ENCODE data around the gene FADS2. TPM values are rescaled to one million over a fixed set of nuclear protein-coding genes. Genes with fewer than 3 reads are reported as not detected.

The FADS2 gene
- total and polyA plus RNA-seq, 9 of the 15 experiments (the other 6 are each of a cell fraction or from before 2014, with no cell fraction given), result 2.9 to 42.8 (median 16.2) TPM

DNA sequence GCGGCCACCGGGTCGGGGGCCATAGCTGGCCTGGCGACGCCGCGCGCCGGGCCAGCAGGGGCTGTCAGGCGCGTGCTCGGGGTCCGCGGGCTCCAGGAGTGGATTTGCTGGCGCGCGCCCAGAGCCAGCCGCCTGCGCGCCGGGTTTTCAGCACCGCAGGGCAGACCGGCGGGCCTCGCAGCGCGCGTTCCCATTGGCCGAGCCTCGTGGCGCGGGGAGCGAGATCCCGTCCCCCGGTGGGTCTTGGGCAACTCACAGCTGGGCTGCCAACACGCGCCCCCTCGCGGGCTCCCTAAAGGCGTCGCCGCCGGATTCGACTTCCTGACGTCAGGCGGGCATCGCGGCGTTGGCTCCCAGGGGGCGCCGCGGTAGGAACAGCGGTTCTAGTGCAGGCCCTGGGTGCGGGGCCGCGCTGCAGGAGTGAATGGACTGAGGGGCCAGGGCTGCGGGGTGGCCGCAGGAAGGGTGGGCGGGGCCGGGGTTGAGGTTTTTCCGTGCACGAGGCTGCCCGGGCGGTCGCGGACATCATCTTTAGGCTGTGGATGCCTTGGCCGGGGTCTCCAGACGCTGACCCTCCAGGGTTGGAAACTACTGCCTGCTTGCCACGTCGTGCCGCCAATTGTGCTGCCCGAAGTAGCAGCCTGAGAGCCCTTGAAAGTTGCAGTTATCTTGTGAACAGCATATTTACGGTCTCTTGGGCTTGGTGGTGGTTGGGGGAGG, 11.2 kb upstream of the FADS2 start, which contains the start of gene FADS1 (continued):
- TF ChIP-seq MCM7 (IDR thresholded peaks at IDR 0.05) (no peak), BCOR (IDR thresholded peaks at IDR 0.05) (no peak), MECOM (CRISPR knock-in tag; IDR thresholded peaks at IDR 0.05) (no peak), ADNP (tag; IDR thresholded peaks at IDR 0.05) (no peak), ZKSCAN8 (CRISPR knock-in tag; IDR thresholded peaks at IDR 0.05) (peak; percentile 75), DMBX1 (CRISPR knock-in tag; IDR thresholded peaks at IDR 0.05; ENCODE audit: borderline replicate concordance) (no peak; the same call in 1 of the 2 replicates), TOE1 (IDR thresholded peaks at IDR 0.05; ENCODE audit: borderline replicate concordance) (no peak), TOE1 (CRISPR knock-in tag; IDR thresholded peaks at IDR 0.05; ENCODE audit: borderline replicate concordance, low read depth) (no peak)
- TF ChIP-seq, protein P1, sequence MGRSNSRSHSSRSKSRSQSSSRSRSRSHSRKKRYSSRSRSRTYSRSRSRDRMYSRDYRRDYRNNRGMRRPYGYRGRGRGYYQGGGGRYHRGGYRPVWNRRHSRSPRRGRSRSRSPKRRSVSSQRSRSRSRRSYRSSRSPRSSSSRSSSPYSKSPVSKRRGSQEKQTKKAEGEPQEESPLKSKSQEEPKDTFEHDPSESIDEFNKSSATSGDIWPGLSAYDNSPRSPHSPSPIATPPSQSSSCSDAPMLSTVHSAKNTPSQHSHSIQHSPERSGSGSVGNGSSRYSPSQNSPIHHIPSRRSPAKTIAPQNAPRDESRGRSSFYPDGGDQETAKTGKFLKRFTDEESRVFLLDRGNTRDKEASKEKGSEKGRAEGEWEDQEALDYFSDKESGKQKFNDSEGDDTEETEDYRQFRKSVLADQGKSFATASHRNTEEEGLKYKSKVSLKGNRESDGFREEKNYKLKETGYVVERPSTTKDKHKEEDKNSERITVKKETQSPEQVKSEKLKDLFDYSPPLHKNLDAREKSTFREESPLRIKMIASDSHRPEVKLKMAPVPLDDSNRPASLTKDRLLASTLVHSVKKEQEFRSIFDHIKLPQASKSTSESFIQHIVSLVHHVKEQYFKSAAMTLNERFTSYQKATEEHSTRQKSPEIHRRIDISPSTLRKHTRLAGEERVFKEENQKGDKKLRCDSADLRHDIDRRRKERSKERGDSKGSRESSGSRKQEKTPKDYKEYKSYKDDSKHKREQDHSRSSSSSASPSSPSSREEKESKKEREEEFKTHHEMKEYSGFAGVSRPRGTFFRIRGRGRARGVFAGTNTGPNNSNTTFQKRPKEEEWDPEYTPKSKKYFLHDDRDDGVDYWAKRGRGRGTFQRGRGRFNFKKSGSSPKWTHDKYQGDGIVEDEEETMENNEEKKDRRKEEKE (IDR thresholded peaks at IDR 0.05; ENCODE audit: borderline replicate concordance in 1 of 2, control insufficient read depth in 1 of 2, low read depth in 2 of 2, low read length in 1 of 2), result 0 out of 4 replicates have a peak, but pooled peaks of 1 of the 2 experiments have one; percentile 63
- TF ChIP-seq, protein P2, sequence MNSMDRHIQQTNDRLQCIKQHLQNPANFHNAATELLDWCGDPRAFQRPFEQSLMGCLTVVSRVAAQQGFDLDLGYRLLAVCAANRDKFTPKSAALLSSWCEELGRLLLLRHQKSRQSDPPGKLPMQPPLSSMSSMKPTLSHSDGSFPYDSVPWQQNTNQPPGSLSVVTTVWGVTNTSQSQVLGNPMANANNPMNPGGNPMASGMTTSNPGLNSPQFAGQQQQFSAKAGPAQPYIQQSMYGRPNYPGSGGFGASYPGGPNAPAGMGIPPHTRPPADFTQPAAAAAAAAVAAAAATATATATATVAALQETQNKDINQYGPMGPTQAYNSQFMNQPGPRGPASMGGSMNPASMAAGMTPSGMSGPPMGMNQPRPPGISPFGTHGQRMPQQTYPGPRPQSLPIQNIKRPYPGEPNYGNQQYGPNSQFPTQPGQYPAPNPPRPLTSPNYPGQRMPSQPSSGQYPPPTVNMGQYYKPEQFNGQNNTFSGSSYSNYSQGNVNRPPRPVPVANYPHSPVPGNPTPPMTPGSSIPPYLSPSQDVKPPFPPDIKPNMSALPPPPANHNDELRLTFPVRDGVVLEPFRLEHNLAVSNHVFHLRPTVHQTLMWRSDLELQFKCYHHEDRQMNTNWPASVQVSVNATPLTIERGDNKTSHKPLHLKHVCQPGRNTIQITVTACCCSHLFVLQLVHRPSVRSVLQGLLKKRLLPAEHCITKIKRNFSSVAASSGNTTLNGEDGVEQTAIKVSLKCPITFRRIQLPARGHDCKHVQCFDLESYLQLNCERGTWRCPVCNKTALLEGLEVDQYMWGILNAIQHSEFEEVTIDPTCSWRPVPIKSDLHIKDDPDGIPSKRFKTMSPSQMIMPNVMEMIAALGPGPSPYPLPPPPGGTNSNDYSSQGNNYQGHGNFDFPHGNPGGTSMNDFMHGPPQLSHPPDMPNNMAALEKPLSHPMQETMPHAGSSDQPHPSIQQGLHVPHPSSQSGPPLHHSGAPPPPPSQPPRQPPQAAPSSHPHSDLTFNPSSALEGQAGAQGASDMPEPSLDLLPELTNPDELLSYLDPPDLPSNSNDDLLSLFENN (IDR thresholded peaks at IDR 0.05; ENCODE audit: low read depth in 2 of 2, low read length in 2 of 2), result no peak; a peak in 1 of 4 replicates
- TF ChIP-seq, protein P3, sequence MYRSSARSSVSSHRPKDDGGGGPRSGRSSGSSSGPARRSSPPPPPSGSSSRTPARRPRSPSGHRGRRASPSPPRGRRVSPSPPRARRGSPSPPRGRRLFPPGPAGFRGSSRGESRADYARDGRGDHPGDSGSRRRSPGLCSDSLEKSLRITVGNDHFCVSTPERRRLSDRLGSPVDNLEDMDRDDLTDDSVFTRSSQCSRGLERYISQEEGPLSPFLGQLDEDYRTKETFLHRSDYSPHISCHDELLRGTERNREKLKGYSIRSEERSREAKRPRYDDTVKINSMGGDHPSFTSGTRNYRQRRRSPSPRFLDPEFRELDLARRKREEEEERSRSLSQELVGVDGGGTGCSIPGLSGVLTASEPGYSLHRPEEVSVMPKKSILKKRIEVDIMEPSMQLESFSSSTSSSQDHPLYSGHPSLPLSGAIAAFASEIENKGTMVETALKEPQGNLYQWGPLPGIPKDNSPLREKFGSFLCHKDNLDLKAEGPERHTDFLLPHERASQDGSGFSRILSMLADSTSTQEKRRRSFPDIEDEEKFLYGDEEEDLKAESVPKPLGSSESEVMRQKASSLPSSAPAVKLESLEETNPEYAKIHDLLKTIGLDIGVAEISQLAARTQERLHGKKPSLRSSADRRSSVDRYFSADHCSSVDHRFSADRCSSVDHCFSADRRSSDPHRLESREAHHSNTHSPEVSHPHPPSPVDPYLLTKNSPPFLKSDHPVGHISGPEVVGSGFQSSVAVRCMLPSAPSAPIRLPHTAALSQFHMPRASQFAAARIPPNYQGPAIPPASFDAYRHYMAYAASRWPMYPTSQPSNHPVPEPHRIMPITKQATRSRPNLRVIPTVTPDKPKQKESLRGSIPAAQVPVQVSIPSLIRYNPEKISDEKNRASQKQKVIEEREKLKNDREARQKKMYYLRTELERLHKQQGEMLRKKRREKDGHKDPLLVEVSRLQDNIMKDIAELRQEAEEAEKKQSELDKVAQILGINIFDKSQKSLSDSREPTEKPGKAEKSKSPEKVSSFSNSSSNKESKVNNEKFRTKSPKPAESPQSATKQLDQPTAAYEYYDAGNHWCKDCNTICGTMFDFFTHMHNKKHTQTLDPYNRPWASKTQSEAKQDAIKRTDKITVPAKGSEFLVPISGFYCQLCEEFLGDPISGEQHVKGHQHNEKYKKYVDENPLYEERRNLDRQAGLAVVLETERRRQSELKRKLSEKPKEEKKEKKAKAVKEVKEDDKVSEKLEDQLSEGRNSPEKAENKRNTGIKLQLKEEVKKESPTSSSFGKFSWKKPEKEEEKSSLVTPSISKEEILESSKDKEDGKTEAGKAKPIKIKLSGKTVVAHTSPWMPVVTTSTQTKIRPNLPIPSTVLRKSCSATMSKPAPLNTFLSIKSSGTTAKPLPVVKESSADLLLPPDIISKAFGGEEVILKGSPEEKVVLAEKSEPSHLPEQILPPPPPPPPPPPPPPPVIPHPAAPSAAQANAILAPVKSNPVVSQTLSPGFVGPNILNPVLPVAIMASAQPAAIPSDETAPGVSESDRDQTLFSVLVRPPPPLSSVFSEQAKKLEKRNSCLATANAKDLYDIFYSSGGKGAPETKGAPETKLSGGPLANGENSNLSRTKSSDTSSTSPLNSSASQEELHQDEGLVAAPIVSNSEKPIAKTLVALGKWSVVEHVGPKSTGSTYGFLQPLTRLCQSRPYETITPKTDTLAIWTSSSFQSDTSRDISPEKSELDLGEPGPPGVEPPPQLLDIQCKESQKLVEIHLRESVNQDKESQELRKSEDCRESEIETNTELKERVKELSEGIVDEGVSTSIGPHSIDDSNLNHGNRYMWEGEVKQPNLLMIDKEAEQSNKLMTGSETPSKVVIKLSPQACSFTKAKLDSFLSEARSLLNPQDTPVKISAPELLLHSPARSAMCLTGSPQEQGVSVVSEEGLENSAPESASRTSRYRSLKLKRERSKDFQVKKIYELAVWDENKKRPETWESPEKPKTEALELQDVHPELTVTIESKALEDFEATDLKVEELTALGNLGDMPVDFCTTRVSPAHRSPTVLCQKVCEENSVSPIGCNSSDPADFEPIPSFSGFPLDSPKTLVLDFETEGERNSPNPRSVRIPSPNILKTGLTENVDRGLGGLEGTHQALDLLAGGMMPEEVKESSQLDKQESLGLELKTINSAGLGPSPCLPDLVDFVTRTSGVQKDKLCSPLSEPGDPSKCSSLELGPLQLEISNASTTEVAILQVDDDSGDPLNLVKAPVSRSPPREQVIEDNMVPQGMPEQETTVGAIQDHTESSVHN (IDR thresholded peaks at IDR 0.05; ENCODE audit: borderline replicate concordance in 1 of 2, low read depth in 1 of 2), result no peak
